Measurements from ENCODE around the gene ATAD3B.

The ATAD3B gene

DNA sequence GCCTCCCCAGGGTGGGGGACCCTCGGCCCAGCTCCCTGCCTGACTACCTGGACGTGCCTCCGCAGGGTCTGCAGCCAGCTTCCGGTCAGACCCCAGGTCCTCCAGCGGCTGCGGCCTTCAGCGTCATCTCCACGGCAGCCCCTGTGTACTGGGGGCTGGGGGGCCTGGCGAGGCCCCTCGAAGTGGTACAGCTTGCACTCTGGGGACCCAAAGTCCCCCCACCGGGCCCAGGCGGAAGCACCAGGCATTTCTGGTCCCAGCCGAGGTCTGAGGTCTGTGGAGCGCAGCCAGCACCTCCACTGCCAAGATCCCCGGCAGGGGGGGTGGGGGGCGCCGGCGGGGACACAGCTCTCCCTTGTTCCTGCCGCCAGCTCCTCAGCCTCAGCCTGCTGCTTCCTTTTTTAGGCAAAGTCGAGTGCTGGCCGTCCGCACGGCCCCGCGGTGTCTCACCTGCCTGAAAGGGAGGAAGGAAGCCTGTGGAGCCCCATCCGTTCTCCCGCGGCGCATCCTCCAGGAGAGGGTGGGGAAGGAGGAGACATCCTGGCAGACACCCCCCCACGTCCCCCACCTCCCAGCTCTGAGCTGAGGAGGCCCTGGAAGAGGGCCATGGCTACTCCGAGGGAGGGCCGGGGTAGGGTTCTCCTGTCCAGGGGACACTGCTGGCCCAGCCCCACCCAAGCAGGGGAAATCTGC lies 37.3 kb upstream of the ATAD3B start:
- H3K4me3 ChIP-seq (ENCODE audit: control insufficient read depth, low read depth, low read length) = no peak overlapping the region
- DNase-seq (ENCODE audit: low read depth) = no peak
- TF ChIP-seq, protein P1, sequence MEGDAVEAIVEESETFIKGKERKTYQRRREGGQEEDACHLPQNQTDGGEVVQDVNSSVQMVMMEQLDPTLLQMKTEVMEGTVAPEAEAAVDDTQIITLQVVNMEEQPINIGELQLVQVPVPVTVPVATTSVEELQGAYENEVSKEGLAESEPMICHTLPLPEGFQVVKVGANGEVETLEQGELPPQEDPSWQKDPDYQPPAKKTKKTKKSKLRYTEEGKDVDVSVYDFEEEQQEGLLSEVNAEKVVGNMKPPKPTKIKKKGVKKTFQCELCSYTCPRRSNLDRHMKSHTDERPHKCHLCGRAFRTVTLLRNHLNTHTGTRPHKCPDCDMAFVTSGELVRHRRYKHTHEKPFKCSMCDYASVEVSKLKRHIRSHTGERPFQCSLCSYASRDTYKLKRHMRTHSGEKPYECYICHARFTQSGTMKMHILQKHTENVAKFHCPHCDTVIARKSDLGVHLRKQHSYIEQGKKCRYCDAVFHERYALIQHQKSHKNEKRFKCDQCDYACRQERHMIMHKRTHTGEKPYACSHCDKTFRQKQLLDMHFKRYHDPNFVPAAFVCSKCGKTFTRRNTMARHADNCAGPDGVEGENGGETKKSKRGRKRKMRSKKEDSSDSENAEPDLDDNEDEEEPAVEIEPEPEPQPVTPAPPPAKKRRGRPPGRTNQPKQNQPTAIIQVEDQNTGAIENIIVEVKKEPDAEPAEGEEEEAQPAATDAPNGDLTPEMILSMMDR (conservative IDR thresholded peaks at IDR 0.05; ENCODE audit: control insufficient read depth, insufficient read depth, low read depth, low read length) = no peak

DNA sequence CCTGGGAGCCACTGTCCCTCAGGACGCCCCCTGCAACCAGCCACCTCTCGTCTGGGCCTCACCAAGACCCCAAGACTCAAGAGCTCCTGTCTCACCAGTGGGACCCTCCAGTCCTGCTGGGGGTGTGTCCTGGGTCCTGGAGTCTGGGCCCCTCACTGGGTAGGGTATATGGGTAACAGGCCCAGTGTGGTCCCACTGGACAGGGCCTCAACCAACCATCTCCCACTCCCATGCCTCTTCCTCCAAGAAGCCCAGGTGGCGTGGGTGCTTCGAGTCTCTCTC lies 36.8 kb upstream of the ATAD3B start:
- TF ChIP-seq, protein P1 (conservative IDR thresholded peaks at IDR 0.05; ENCODE audit: control insufficient read depth, insufficient read depth, low read depth, low read length) = no peak
- no peak for DNase-seq (ENCODE audit: low read depth)
- H3K4me3 ChIP-seq (ENCODE audit: control insufficient read depth, low read depth, low read length) = no peak overlapping the region

DNA sequence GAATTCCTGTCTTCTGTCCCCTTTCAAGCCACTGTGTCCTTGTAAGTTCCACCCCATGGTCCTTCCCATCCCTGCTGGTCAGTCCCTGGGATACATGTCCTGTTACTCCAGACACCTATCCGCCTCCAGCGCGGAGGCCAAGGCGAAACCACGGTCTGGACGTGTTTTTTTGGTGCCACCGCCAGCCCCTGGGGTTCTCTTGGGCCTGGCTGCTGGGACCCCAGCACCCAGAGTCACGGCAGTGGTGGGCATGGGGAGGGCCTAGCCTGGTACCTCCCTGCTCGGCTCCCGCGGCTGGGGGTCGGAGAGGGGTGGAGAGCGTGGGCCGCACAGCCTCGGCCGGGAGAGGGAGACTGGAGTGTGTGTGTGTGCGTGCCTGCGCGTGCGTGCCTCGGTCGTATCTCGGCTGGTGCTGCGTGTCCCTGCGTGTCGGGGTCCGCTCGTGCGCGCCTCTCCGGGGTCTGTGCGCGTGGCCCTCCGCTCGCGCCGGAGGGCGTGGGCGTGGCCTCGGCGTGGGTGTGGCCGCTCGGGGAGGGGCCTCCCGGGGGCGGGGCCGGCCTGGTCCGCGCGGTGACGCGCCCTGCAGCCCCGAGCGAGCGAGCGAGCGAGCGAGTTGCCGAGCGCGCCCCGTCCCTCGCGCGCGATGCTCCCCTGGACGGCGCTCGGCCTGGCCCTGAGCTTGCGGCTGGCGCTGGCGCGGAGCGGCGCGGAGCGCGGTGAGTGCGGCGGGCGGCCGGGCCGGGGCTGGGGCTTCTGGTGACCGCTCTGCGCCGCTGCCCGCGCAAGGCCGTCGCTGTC lies 36.3 kb upstream of the ATAD3B start, which contains the start of gene VWA1:
VWA1 (plus strand) TSS at position 585 of the 798 bp plus-strand sequence; CDS start at position 644, 59 bp downstream.
- peak within 1 kb of the TSS; percentile 16 for H3K4me3 ChIP-seq (ENCODE audit: control insufficient read depth, low read depth, low read length)
- TF ChIP-seq, protein P1 (conservative IDR thresholded peaks at IDR 0.05; ENCODE audit: control insufficient read depth, insufficient read depth, low read depth, low read length) = no peak
- DNase-seq (ENCODE audit: low read depth) = peak; percentile 45

DNA sequence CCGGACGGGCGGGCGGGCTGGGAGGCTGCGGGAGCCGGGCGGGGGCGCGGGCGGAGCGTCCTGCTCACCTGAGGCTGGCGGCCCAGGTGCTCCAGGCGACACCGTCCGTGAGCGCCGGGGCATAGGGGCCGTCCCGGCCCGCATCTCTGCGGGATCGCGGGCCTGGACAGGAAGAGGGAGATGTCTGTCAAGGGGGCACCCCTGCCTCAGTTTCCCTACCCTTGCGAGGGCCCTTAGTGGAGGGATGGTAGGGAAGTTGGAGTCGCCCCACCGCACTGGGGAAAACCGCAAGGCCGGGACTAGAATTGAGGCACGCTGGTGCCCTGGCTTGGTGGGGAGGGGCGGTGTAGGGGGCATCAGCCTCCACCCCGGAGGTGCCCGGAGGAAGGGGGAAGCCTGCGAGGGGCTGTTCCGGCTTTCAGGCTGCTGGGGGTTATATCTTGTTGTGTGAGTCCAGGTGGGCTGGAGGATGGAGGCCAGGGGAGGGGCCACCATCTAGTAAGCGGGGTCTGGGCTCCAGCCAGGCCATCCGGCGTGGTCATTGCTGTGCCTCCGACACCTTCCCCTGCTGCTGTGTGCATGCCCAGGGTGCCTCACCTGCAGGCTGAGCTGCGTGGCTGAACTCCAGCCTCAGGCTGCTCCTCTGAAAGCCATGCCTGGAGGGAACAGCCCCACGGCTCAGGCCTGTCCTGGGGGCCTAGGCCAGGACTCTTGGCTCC lies 35.5 kb upstream of the ATAD3B start:
- TF ChIP-seq, protein P1 (conservative IDR thresholded peaks at IDR 0.05; ENCODE audit: control insufficient read depth, insufficient read depth, low read depth, low read length) = no peak
- DNase-seq (ENCODE audit: low read depth) = no peak
- H3K4me3 ChIP-seq (ENCODE audit: control insufficient read depth, low read depth, low read length) = peak overlapping the region; percentile 16

DNA sequence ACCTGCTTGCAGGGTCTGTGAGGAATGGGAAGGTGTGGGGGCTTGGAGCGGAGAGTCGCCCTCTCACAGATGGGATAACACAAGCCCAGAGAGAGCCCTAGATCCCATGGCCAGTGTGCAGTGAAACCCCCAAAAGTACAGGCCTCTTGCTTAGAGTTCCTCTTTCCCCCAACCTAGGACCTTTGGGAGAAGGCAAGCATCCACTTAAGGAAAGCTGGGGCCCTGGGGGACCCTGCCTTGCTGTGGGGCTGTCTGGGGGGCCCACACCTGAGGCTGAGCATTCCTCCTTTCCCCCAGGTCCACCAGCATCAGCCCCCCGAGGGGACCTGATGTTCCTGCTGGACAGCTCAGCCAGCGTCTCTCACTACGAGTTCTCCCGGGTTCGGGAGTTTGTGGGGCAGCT lies 34.9 kb upstream of the ATAD3B start:
- no peak overlapping the region for H3K4me3 ChIP-seq (ENCODE audit: control insufficient read depth, low read depth, low read length)
- DNase-seq (ENCODE audit: low read depth) = no peak
- TF ChIP-seq, protein P1 (conservative IDR thresholded peaks at IDR 0.05; ENCODE audit: control insufficient read depth, insufficient read depth, low read depth, low read length) = no peak

DNA sequence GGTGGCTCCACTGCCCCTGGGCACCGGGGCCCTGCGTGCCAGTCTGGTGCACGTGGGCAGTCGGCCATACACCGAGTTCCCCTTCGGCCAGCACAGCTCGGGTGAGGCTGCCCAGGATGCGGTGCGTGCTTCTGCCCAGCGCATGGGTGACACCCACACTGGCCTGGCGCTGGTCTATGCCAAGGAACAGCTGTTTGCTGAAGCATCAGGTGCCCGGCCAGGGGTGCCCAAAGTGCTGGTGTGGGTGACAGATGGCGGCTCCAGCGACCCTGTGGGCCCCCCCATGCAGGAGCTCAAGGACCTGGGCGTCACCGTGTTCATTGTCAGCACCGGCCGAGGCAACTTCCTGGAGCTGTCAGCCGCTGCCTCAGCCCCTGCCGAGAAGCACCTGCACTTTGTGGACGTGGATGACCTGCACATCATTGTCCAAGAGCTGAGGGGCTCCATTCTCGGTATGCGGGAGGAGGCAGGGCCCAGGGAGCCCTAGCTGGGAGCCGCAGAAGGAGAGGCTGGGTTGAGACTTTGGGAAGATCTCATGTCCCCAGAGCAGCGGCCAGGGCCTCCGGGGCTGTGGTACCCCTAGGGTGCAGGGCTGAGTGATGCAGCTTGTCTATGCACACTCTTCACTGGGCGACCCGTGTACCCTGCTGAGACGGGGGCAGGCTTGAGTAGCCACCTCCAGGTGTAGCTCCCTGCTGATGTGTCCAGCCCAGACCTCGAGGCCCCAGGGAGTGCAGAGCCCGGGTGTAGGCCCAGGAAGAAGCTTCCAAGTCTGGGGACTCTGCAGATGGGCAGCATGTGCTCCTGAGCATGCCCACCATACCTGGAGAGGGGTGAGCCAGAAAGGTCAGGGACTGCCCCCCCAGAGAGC lies 34.3 kb upstream of the ATAD3B start:
- TF ChIP-seq, protein P1 (conservative IDR thresholded peaks at IDR 0.05; ENCODE audit: control insufficient read depth, insufficient read depth, low read depth, low read length) = no peak
- no peak for DNase-seq (ENCODE audit: low read depth)
- no peak overlapping the region for H3K4me3 ChIP-seq (ENCODE audit: control insufficient read depth, low read depth, low read length)
